Neural progenitor cell (in vitro differentiated cells): ENCODE results near the gene RADIL.

ENCODE experiments used
- EZH2phosphoT487 ChIP-seq: fragments of 200-600 bp; sonication (generic); IDR thresholded peaks from 2 replicates; pipeline ENCODE4 v1.6.1; 2017; ENCODE audit warnings: antibody characterized with exemption
- TF ChIP-seq, protein P1 (sequence below): fragments of 200-600 bp; sonication (generic); IDR thresholded peaks from 2 replicates; pipeline ENCODE4 v1.5.1; 2017; ENCODE audit warnings: antibody characterized with exemption, mild to moderate bottlenecking

- TF ChIP-seq, protein P1, sequence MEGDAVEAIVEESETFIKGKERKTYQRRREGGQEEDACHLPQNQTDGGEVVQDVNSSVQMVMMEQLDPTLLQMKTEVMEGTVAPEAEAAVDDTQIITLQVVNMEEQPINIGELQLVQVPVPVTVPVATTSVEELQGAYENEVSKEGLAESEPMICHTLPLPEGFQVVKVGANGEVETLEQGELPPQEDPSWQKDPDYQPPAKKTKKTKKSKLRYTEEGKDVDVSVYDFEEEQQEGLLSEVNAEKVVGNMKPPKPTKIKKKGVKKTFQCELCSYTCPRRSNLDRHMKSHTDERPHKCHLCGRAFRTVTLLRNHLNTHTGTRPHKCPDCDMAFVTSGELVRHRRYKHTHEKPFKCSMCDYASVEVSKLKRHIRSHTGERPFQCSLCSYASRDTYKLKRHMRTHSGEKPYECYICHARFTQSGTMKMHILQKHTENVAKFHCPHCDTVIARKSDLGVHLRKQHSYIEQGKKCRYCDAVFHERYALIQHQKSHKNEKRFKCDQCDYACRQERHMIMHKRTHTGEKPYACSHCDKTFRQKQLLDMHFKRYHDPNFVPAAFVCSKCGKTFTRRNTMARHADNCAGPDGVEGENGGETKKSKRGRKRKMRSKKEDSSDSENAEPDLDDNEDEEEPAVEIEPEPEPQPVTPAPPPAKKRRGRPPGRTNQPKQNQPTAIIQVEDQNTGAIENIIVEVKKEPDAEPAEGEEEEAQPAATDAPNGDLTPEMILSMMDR = no peak
- TF ChIP-seq EZH2phosphoT487 = no peak
Measured at GRCh38 chr7:4758111-4758510, 125.4 kb downstream of the RADIL start.
